GM21825 (cell line): Measurements from ENCODE around the gene HSF4.

ENCODE experiments used
- ATAC-seq: cut with Tn5 transposase; IDR thresholded peaks from one replicate; pipeline ENCODE4 v1.9.1; 2021; ENCODE audit warnings: mild to moderate bottlenecking, moderate library complexity; ENCODE audit not compliant: unreplicated experiment

Gene HSF4

GRCh38 chr16:67184453-67184994 is 20.0 kb downstream of the HSF4 start:
- ATAC-seq, result peak; percentile 7

DNA sequence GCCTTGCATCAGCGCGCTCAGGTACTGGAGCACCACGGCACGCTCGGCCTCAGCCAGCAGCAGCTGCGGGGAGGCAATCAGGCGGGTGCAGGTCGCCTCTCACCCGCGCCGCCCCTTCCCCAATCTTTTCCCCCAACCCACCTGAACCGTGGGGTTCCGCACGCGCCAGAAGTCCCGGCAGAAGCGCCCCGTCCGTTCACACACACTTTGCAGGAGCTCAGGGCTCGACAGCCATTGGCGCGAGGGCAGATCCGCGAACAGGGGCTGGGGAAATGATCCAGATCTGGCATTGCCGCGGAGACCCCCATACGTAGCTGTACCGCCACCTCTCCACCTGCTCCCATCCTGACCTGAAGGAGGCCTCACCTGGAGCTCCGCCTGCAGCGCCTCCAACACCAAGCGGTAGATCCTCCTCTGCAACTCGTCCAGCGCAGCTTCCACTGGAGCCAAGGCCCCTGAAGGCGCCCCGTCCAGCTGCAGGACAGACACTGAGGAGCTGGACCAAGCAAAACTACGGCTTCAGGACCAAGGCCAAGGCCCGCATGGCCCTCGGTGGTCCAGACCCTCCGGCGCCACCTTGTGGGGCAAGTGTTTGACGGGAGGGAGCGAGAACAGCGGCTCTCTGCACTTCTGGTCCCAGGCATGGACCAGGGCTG is 20.6 kb downstream of the HSF4 start:
- ATAC-seq, result no peak

DNA sequence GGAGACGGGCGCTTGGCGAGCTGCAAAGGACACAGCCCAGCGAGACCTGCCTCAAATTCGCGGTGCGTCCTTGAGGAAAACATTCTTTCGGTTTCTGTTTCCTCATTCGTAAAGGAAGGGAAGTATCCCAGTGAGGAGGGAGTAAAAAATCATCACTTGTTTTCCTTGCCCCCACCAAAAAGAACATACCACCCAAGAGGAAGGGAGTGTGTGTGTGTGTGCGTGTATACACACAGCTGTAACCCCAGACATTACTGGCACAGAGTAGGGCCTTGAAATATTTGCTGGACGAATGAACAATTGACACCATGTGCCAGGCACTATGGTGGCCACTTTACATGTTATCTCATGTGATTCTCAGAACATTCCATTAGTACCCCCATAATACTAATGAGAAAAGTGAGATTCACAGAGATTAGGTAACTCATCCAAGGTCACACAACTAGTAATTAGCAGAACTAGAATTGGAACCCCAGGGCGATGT is 21.1 kb downstream of the HSF4 start:
- ATAC-seq, result no peak

- no peak for ATAC-seq
Observed at GRCh38 chr16:67186550-67186950, 22.0 kb downstream of the HSF4 start.

GRCh38 chr16:67187175-67187890 is 22.8 kb downstream of the HSF4 start:
- no peak for ATAC-seq

GRCh38 chr16:67188323-67188722 is 23.8 kb downstream of the HSF4 start:
- ATAC-seq, result no peak

GRCh38 chr16:67188798-67189197 is 24.3 kb downstream of the HSF4 start:
- no peak for ATAC-seq

- ATAC-seq, result no peak
Observed at GRCh38 chr16:67190041-67190440, 25.5 kb downstream of the HSF4 start, which contains the start of gene EXOC3L1. Gene EXOC3L1 (minus strand): TSS chr16:67190136. CDS start chr16:67189676, 460 bp downstream.

DNA sequence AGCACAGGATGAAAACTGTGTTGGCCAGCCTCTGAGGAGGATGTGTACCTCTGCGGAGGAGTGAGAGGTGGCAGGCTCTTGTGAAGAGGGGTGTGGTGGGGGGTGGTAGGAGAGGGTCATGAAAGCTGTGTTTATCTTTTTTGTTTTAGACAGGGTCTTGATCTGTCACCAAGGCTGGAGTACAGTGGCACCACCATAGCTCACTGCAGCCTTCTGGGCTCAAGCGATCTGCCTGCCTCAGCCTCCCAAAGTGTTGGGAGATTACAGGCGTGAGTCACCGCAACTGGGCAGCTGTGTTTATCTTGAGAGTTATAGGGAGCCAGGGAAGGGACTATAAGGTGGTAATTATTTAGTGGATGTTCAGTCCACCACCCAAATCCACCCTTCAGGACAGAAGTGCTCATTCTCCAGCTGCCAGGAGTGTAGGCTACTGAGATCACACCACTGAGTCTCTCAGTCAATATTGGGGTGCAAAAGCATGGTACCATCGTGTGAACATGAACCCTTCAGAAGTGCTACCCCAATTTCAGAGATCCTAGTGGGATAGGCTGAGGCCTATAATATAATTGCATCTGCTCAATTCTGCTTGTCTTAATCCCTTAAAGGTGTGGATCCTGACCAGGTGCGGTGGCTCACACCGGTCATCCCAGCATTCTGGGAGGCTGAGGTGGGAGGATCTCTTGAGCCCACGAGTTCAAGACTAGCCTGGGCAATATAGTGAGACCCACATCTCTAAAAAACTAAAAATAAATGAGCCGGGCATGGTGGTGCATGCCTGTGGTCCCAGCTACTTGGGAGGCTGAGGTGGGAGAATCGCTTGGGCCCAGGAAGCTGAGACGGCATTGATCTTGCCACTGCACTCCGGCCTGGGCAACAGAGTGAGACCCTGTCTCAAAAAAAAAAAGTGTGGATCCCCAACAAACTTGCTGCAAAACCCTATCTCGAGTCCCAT is 26.2 kb downstream of the HSF4 start:
- no peak for ATAC-seq

GRCh38 chr16:67191411-67191994 is 27.0 kb downstream of the HSF4 start:
- ATAC-seq, result no peak

DNA sequence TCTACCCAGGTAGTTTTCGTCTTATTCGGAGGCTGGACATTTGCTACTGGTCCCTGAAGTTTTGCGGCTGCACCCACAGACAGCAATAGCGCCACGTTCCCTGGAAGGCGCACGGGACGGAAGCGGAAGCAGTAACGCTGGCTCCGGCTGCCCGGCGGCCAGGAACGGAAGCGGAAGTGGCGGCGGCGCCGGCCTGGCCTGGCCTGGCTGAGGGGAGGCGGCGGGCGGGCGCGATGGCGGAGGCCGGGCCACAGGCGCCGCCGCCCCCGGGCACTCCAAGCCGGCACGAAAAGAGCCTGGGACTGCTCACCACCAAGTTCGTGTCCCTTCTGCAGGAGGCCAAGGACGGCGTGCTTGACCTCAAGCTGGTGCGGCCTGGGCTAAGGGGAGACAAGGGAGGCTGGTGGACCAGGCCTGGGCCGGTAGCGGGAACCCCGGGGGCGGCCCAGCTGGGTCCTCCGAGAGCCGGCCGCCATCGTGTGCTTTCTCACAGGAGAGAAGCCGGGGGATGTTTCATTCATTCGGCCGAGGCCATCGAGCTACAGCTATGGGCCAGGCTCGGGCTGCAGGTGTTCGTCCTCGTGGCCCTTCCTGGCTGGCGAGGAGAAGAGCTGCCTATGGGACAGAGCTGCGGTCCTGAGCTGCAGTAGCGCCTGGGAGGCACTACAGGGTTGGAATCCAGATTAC is 27.6 kb downstream of the HSF4 start, which contains the start of gene E2F4:
Gene E2F4, plus strand, starts transcription at position 161 of the 687 bp plus-strand sequence. Its CDS starts 73 bp downstream, at position 234.
- ATAC-seq, result peak; percentile 89

DNA sequence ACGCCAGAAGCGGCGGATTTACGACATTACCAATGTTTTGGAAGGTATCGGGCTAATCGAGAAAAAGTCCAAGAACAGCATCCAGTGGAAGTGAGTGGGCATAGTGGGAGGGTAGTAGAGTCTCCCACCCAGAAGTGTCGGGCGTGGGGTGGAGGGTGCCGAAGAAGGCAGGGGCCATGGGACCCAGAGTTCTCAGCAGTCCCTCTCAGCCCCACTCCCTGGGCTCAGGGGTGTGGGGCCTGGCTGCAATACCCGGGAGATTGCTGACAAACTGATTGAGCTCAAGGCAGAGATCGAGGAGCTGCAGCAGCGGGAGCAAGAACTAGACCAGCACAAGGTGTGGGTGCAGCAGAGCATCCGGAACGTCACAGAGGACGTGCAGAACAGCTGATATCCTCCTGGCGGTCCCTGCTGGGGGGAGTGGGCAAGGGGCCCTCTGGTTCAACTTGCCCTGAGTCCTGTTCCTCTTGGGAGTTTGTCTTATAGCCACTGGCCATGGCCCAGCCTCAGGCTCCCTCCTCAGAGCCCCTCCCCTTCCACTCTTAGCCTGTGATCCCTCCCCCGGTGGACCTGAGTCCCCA is 28.3 kb downstream of the HSF4 start:
- peak; percentile 7 for ATAC-seq

DNA sequence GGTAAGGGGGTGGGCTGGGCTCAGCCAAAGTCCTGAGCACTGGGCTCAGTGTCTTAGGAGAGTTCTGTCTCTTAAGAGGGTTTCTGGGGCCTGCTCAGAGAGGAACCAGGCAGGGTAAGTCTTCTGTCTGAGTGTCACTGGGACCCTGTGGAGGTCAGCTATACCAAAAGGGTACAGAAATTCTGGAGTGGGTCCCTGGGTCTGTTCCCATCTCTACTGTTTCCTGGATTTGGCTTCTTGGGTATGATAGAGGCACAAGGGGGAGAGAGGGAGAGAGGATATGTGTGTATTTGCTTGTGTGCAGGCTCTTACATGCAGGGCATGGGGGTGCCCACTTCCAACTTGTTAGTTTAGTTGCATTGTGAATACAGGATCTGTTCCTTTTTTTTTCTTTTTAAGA is 29.0 kb downstream of the HSF4 start:
- no peak for ATAC-seq

- no peak for ATAC-seq
Observed at GRCh38 chr16:67194260-67194659, 29.7 kb downstream of the HSF4 start.

GRCh38 chr16:67195676-67196075 is 31.1 kb downstream of the HSF4 start:
- ATAC-seq, result no peak

DNA sequence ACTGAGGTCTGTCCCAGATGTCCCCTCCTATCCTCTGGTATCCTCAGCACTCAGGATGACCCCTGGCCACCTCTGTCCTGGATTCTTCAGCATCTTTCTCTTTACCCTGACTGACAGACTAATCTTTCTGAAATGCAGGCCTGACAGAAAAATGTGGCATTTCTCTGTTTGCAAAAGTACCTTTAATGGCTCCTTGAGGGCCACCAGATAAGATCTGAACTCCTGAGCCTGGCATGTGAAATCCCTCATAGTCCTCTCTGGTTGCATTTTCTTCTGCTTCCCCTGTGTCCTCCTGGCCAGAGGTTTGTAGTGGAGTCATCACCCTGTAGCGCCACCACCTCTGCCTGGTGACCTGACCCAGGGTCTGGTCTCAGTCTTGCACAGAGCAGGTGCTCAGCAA is 32.3 kb downstream of the HSF4 start:
- no peak for ATAC-seq

- ATAC-seq, result no peak
Observed at GRCh38 chr16:67197704-67198103, 33.2 kb downstream of the HSF4 start.

- no peak for ATAC-seq
Observed at GRCh38 chr16:67198238-67198734, 33.7 kb downstream of the HSF4 start.
